Stimulated activated naive B cell treated with anti-CD40 and anti-IgM and Interleukin-4, amounts not matched to agents 10 μg/mL and 1 μg/mL and 100 μg/mL, for 72 hours (primary cell): ENCODE measurements around the gene HSPB8.

Source experiments
- ATAC-seq, 2 donors: fragments of 150-1000 bp; cut with Tn5 transposase; replicated peaks; 2 replicates each; pipeline ENCODE4 v1.10.0; 2021; ENCODE audit warnings: moderate library complexity in 1 of 2
- DNase-seq: peaks from one replicate; pipeline ENCODE4 v3.0.0; 2021
- H3K27ac Mint-ChIP-seq: one replicate; pipeline ENCODE4 v1.8.0; 2022; ENCODE audit warnings: mild to moderate bottlenecking, mixed read lengths
- H3K27me3 Mint-ChIP-seq, 2 donors: one replicate each; pipeline ENCODE4 v1.8.0; 2022; ENCODE audit warnings: mixed read lengths in 2 of 2
- H3K36me3 Mint-ChIP-seq, 2 donors: one replicate each; pipeline ENCODE4 v1.8.0; 2022; ENCODE audit warnings: mixed read lengths in 2 of 2, mild to moderate bottlenecking in 1 of 2
- H3K4me1 Mint-ChIP-seq, 2 donors: one replicate each; pipeline ENCODE4 v1.8.0; 2022; ENCODE audit warnings: mixed read lengths in 2 of 2, mild to moderate bottlenecking in 1 of 2
- H3K4me3 Mint-ChIP-seq, 2 donors: one replicate each; pipeline ENCODE4 v1.8.0; 2022; ENCODE audit warnings: mild to moderate bottlenecking in 2 of 2, mixed read lengths in 2 of 2, moderate library complexity in 1 of 2
- H3K9me3 Mint-ChIP-seq, 2 donors: one replicate each; pipeline ENCODE4 v1.8.0; 2022; ENCODE audit warnings: mixed read lengths in 2 of 2, mild to moderate bottlenecking in 1 of 2

Gene HSPB8

DNA sequence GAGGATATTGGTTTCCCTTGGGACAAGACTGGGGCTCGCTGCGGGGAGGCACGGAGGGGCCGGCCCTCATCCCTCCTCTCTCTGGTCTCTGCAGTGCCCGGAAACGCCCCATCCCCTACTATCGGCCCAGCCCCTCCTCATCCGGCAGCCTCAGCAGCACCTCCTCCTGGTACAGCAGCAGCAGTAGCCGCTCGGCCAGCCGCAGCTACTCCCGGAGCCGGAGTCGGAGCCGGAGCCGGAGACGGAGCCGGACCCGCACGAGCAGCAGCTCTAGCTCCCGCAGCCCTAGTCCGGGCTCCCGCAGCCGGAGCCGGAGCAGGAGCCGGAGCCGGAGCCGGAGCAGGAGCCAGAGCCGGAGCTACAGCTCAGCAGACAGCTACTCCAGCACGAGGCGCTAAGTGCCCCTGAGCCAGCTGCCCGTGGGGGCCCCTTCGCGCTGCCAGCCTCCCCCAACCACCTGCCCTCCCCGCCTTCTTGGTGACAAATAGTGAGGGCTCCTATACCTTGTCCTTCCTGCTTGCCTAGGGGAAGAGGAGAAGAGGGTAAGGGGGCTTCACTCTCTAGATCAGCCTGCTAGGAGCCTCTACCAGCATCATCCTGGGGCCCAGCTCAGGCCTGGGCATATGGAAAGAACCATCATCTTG, 22.2 kb upstream of the HSPB8 start:
- Mint-ChIP-seq H3K4me3 (no peak overlapping the region), H3K27me3 (peaks cover 17 to 32% of the 10 kb centered on the region in 2 donors), H3K36me3 (peaks cover 4 to 8% of the 10 kb centered on the region in 2 donors), H3K9me3 (peaks cover 9 to 13% of the 10 kb centered on the region in 2 donors), H3K4me1 (peaks cover 7 to 9% of the 10 kb centered on the region in 2 donors), H3K27ac (no peak overlapping the region)
- no peak for DNase-seq
- ATAC-seq, result no peak

DNA sequence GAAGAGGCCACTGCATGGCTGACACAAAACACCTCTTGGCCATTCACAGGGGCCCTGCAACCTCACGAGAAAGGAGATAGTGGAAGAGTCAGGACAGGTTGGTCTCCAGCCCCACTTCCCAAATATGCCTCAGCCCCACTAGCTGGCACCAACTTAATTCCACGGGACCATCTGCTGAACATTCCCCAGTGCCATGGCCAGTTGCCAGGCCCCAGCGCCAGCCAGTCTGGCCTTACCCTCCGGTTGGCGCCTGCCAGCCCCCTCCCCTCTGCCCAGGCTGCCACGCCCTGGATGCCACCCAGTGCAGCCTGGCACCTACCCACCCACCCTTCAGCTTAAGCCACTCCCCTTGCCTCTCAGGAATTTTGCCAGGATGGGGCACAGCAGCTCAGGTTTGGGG, 21.2 kb upstream of the HSPB8 start:
- H3K27me3 Mint-ChIP-seq, result peaks cover 13 to 22% of the 10 kb centered on the region in 2 donors
- peaks cover 7 to 10% of the 10 kb centered on the region in 2 donors for H3K9me3 Mint-ChIP-seq
- H3K4me1 Mint-ChIP-seq, result peaks cover 7 to 9% of the 10 kb centered on the region in 2 donors
- no peak overlapping the region for H3K27ac Mint-ChIP-seq
- no peak for DNase-seq
- H3K4me3 Mint-ChIP-seq, result no peak overlapping the region
- H3K36me3 Mint-ChIP-seq, result peaks cover 4 to 8% of the 10 kb centered on the region in 2 donors
- no peak for ATAC-seq

- DNase-seq, result no peak
- Mint-ChIP-seq H3K27ac (no peak overlapping the region), H3K9me3 (peaks cover 6 to 10% of the 10 kb centered on the region in 2 donors), H3K4me3 (no peak overlapping the region), H3K4me1 (peaks cover 7 to 9% of the 10 kb centered on the region in 2 donors), H3K27me3 (peaks cover 12 to 18% of the 10 kb centered on the region in 2 donors), H3K36me3 (peaks cover 4 to 8% of the 10 kb centered on the region in 2 donors)
- no peak for ATAC-seq
Measured at GRCh38 chr12:119157978-119158377, 20.8 kb upstream of the HSPB8 start.

DNA sequence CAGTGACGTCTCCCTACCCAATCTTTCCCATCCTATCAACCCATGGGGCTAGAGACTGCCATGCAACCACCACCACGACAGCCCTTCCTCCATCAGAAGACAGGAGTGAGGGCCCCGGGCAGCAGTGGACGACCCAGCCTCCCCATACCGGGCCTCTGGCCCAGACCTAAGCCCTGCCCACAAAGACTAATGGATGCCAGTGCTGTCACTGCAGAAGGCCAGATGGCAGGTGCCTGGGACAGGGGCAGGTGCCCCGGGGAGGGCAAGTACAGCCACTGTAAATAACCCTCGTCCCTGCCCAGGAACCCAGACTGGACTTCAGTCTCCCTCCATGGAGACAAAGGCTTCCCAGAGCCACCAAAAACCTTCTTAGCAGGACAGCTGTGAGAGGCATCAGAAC, 20.3 kb upstream of the HSPB8 start:
- DNase-seq (no peak), ATAC-seq (no peak)
- Mint-ChIP-seq H3K4me1 (peaks cover 6 to 8% of the 10 kb centered on the region in 2 donors), H3K27me3 (peaks cover 7 to 14% of the 10 kb centered on the region in 2 donors), H3K36me3 (peaks cover 4 to 6% of the 10 kb centered on the region in 2 donors), H3K4me3 (no peak overlapping the region), H3K27ac (no peak overlapping the region), H3K9me3 (peaks cover 5 to 9% of the 10 kb centered on the region in 2 donors)

GRCh38 chr12:119159844-119160243, 18.9 kb upstream of the HSPB8 start:
- Mint-ChIP-seq H3K4me3 (no peak overlapping the region), H3K9me3 (peaks cover 0 to 3% of the 10 kb centered on the region in 2 donors), H3K36me3 (no peaks in the 10 kb centered on the region), H3K27ac (no peak overlapping the region), H3K4me1 (no peaks in the 10 kb centered on the region), H3K27me3 (no peaks in the 10 kb centered on the region)
- DNase-seq (no peak), ATAC-seq (no peak)

GRCh38 chr12:119167902-119168301, 10.8 kb upstream of the HSPB8 start:
- peaks cover 5 to 9% of the 10 kb centered on the region in 2 donors for H3K9me3 Mint-ChIP-seq
- no peak overlapping the region for H3K27ac Mint-ChIP-seq

DNA sequence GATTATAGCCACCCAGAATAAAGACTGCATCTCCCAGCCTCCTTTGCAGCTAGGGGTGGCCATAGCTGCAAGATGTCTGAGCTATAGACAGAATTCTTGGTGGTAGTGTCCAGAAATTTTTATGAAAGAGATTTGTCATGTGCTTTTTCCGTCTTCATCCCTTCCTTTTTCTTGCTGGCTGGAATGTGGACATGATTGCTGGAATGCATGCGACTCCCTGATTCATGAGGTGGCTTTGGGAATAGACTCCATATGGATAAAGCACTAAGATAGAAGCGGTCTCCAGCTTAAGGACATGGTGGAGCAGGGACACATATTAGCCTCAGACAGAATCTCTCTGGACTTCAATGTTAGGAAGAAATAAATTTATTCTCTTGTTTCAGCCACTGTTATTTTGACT, 10.0 kb upstream of the HSPB8 start:
- Mint-ChIP-seq H3K9me3 (peaks cover 5 to 9% of the 10 kb centered on the region in 2 donors), H3K4me1 (no peaks in the 10 kb centered on the region), H3K27ac (no peak overlapping the region), H3K27me3 (no peaks in the 10 kb centered on the region), H3K4me3 (no peak overlapping the region), H3K36me3 (no peaks in the 10 kb centered on the region)
- no peak for ATAC-seq
- DNase-seq, result no peak

More at GRCh38 chr12:119167902-119168301, 10.8 kb upstream of the HSPB8 start:
- ATAC-seq (no peak), DNase-seq (no peak)
- Mint-ChIP-seq H3K27me3 (no peaks in the 10 kb centered on the region), H3K4me1 (no peaks in the 10 kb centered on the region), H3K36me3 (no peaks in the 10 kb centered on the region), H3K4me3 (no peak overlapping the region)

GRCh38 chr12:119169150-119169549, 9.6 kb upstream of the HSPB8 start:
- no peak for DNase-seq
- no peaks in the 10 kb centered on the region for H3K4me1 Mint-ChIP-seq
- no peak overlapping the region for H3K4me3 Mint-ChIP-seq
- no peaks in the 10 kb centered on the region for H3K27me3 Mint-ChIP-seq
- H3K9me3 Mint-ChIP-seq, result peaks cover 5 to 9% of the 10 kb centered on the region in 2 donors
- H3K27ac Mint-ChIP-seq, result no peak overlapping the region
- no peaks in the 10 kb centered on the region for H3K36me3 Mint-ChIP-seq
- ATAC-seq, result no peak

GRCh38 chr12:119171291-119171690, 7.4 kb upstream of the HSPB8 start:
- ATAC-seq (no peak), DNase-seq (no peak)
- no peaks in the 10 kb centered on the region for H3K4me1 Mint-ChIP-seq

GRCh38 chr12:119171691-119172425, 6.9 kb upstream of the HSPB8 start:
- H3K4me3 Mint-ChIP-seq, result no peak overlapping the region
- ATAC-seq (no peak), DNase-seq (no peak)
- no peak overlapping the region for H3K27ac Mint-ChIP-seq
- peaks cover 5 to 12% of the 10 kb centered on the region in 2 donors for H3K9me3 Mint-ChIP-seq
- no peaks in the 10 kb centered on the region for H3K4me1 Mint-ChIP-seq
- peaks cover 0 to 1% of the 10 kb centered on the region in 2 donors for H3K36me3 Mint-ChIP-seq
- peaks cover 7 to 9% of the 10 kb centered on the region in 2 donors for H3K27me3 Mint-ChIP-seq

More at GRCh38 chr12:119171291-119171690, 7.4 kb upstream of the HSPB8 start:
- Mint-ChIP-seq H3K36me3 (peaks cover 0 to 1% of the 10 kb centered on the region in 2 donors), H3K27me3 (peaks cover 3% of the 10 kb centered on the region in 2 donors), H3K27ac (no peak overlapping the region), H3K4me3 (no peak overlapping the region), H3K9me3 (peaks cover 5 to 12% of the 10 kb centered on the region in 2 donors)

DNA sequence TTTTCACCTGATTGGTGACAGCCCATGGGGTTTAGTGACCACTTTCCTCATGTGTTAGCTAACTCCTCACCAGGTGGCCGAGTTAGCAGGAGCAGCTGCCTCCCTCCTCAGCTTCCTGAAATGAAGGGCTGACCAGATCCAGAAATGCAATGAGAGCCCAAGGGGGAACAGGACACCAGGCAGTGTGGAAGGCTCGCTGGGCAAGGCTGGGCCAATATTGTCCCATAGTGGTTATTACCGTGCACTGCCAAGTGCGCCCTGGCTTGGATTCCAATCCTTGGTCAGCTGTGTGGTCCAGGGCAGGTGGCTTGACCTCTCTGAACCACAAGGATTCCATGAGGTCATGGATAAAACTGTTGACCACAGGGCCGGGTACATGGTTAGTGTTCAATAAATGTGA, 3.6 kb upstream of the HSPB8 start:
- Mint-ChIP-seq H3K36me3 (peaks cover 0 to 1% of the 10 kb centered on the region in 2 donors), H3K27ac (no peak overlapping the region), H3K27me3 (peaks cover 21 to 34% of the 10 kb centered on the region in 2 donors), H3K4me1 (no peaks in the 10 kb centered on the region), H3K9me3 (peaks cover 2 to 11% of the 10 kb centered on the region in 2 donors), H3K4me3 (no peak overlapping the region)
- ATAC-seq (no peak), DNase-seq (no peak)

DNA sequence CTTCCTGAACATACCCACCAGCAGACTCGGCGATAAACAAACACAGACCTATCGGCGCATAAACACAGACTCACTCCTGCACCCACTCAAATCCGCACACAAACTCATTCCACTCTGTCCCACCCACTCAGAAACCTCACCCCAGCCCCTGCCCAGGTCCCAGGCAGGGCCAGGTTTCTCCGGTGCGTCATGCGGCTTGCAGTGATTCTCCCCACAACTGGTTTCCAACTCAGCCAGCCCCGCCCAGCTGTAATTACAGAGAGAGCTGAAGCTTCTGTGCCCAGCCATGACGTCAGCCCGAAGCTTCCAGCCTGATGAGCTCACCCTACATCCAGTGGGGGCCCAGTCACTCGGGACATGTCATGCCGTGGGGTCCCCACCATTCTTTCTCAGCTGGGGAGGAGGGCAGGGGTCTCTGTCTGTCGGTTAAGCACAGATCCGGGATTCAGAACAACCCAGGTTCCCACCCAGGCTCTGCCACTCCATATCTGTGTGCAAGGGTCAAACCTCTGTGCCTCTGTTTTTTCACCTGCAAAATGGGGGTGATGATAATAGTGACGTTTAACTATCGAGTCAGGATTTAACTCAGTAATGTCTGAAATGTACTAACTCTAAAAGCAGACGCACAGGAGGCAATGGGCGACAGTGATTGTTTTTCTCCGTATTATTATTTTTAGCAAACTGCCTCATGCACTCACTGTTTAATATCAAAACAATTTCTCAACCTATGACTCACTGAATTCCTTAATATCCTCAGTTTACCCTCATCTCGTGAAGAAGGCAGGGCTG, 2.3 kb upstream of the HSPB8 start:
- Mint-ChIP-seq H3K4me1 (no peaks in the 10 kb centered on the region), H3K9me3 (peaks cover 0 to 5% of the 10 kb centered on the region in 2 donors), H3K36me3 (peaks cover 0 to 1% of the 10 kb centered on the region in 2 donors), H3K4me3 (no peak overlapping the region), H3K27ac (no peak overlapping the region), H3K27me3 (peaks cover 21 to 34% of the 10 kb centered on the region in 2 donors)
- ATAC-seq, result no peak
- no peak for DNase-seq

- Mint-ChIP-seq H3K27me3 (peaks cover 21 to 34% of the 10 kb centered on the region in 2 donors), H3K4me1 (no peaks in the 10 kb centered on the region), H3K27ac (no peak overlapping the region), H3K9me3 (peaks cover 0 to 3% of the 10 kb centered on the region in 2 donors), H3K36me3 (peaks cover 0 to 1% of the 10 kb centered on the region in 2 donors), H3K4me3 (no peak overlapping the region)
- ATAC-seq (no peak), DNase-seq (no peak)
Measured at GRCh38 chr12:119177056-119177325, 1.7 kb upstream of the HSPB8 start.

DNA sequence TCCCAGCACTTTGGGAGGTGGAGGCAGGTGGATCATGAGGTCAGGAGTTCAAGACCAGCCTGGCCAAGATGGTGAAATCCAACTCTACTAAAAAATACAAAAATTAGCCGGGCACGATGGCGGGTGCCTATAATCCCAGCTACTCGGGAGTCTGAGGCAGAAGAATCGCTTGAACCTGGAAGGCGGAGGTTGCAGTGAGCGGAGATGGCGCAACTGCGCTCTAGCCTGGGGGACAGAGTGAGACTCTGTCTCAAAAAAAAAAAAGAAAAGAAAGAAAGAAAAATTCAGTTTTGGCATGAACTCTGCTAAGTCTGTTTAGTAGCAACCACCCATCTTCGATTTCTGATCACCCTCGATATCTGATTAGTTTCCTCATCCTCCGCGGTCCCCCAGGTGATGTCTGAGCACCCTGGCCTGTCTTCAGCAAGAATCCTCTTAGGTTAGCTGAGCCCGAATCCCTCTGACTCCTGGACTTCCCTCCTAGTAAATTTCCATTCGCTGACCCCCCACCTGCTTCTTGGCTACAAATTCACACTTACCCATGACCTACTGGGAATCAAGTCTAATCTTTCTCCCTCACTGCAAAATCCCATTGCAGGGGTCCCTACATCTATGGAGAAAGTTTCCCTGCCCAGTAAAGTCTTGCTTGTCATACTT, 879 bp upstream of the HSPB8 start:
- peaks cover 21 to 34% of the 10 kb centered on the region in 2 donors for H3K27me3 Mint-ChIP-seq
- no peak overlapping the region for H3K4me3 Mint-ChIP-seq
- ATAC-seq (no peak), DNase-seq (no peak)
- H3K9me3 Mint-ChIP-seq, result peaks cover 0 to 3% of the 10 kb centered on the region in 2 donors
- peaks cover 0 to 1% of the 10 kb centered on the region in 2 donors for H3K36me3 Mint-ChIP-seq
- H3K4me1 Mint-ChIP-seq, result no peaks in the 10 kb centered on the region
- H3K27ac Mint-ChIP-seq, result no peak overlapping the region
